ENCODE measurements around the gene NFYB.

The NFYB gene

DNA sequence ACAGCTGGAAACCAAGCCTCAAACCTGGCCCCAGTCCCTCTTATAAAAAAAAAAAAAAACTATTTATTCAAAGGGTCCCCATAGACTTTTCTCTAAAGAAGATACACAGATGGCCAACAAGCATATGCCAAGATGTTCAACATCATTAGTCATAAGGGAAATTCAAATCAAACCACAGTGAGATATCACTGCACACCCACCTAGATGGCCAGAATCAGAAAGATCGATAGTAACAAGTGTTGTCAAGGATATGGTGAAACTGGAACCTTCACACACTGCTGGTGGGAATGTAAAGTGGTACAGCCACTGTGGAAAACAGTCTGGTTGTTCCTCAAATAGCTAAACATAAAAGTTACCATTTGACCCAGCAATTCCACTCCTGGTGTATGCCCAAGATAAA is 5.9 kb upstream of the NFYB start:
- no peak for DNase-seq (ENCODE audit: low read depth)
- TF ChIP-seq, protein P1, sequence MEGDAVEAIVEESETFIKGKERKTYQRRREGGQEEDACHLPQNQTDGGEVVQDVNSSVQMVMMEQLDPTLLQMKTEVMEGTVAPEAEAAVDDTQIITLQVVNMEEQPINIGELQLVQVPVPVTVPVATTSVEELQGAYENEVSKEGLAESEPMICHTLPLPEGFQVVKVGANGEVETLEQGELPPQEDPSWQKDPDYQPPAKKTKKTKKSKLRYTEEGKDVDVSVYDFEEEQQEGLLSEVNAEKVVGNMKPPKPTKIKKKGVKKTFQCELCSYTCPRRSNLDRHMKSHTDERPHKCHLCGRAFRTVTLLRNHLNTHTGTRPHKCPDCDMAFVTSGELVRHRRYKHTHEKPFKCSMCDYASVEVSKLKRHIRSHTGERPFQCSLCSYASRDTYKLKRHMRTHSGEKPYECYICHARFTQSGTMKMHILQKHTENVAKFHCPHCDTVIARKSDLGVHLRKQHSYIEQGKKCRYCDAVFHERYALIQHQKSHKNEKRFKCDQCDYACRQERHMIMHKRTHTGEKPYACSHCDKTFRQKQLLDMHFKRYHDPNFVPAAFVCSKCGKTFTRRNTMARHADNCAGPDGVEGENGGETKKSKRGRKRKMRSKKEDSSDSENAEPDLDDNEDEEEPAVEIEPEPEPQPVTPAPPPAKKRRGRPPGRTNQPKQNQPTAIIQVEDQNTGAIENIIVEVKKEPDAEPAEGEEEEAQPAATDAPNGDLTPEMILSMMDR (IDR thresholded peaks at IDR 0.05; ENCODE audit: low read length, missing control alignments), result no peak
- H3K4me3 ChIP-seq (replicated peaks; ENCODE audit: low read depth, low read length), result no peak overlapping the region

- DNase-seq (ENCODE audit: low read depth), result no peak
- no peak overlapping the region for H3K4me3 ChIP-seq (replicated peaks; ENCODE audit: low read depth, low read length)
- TF ChIP-seq, protein P1 (IDR thresholded peaks at IDR 0.05; ENCODE audit: low read length, missing control alignments), result no peak
Measured at GRCh38 chr12:104143002-104143401, 5.0 kb upstream of the NFYB start.

DNA sequence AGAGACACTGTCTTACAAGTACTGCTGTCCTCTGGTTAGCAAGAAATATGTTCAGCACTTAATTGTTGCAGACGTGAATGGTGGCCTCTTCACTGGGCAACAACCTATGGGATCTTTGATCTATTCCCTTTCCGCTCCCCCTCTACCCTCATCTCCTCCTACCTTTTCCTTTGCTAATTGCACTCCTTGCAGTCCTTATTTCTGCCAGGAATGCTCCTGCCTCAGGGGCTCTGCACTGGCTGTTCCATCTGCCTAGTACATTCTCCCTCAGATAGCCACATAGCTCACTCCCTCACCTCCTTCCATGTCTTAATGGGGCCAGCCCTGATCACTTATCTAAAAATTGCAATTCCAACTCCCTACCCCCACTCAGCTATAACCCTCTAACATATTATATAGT is 4.5 kb upstream of the NFYB start:
- DNase-seq (ENCODE audit: low read depth), result no peak
- TF ChIP-seq, protein P1 (IDR thresholded peaks at IDR 0.05; ENCODE audit: low read length, missing control alignments), result no peak
- H3K4me3 ChIP-seq (replicated peaks; ENCODE audit: low read depth, low read length), result no peak overlapping the region

DNA sequence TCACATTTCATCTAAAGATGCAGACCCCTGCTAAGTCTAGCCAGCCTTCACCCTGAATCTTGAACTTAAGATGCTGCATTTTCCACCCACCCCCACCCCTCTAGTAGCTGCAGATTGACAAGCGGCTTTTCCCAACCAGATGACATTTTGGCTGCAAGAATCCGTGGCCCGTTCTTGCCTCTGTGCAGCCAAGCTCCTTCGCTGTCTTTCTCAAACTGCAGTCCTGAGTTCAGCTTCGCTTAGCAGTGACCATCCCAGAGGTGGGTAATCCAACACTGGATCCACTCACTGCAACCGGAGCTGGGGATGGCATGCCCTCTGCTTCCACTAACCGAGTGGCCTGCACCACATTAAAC is 765 bp upstream of the NFYB start:
- no peak for DNase-seq (ENCODE audit: low read depth)
- peak overlapping the region; percentile 41 for H3K4me3 ChIP-seq (replicated peaks; ENCODE audit: low read depth, low read length)
- TF ChIP-seq, protein P1 (IDR thresholded peaks at IDR 0.05; ENCODE audit: low read length, missing control alignments), result no peak

DNA sequence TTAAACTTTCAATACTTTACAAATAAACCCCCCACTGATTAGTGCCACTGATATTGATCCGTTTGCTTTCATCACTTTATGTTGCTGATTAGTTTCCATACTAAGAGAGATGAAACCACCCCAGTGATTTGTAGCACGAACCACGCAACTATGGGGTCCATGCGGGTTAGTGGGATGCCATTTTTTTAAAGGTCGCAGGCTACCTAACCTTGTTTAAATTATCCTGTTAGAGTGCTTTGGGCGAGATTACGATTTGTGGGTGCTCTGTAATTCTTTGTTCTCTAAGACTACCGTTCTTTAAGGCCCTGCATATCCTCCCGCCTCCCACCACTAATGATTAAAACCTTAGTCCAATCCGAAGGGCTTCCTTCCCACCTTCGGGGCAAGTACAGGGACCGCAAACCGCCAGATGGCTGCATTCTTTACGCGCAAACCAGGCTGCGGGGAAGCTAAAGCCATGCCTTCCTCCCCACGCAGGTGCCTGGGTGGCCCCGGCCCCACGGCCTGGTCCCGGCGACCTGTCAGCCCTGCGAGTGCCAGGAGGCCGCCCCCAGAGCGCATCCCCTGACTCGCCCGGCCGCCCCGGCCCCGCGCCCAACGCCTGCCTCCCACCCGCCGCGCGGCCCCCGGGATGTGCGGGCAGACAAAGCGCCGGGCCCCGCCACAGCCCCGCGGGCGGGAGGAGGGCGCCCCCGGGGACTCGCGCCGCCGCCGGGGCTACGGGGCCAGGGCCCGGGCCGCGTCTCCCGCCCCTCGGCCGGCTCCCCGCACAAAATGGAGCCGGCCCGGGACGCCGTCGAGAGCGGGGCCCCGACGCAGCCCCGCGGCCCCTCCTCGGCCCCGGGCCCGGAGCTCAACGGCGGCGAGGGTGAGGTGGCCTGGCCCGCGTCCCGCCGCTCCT is 759 bp downstream of the NFYB start:
- peak overlapping the region; percentile 85 for H3K4me3 ChIP-seq (replicated peaks; ENCODE audit: low read depth, low read length)
- DNase-seq (ENCODE audit: low read depth), result peak; percentile 42
- TF ChIP-seq, protein P1 (IDR thresholded peaks at IDR 0.05; ENCODE audit: low read length, missing control alignments), result no peak

GRCh38 chr12:104136577-104136976 is 1.4 kb downstream of the NFYB start:
- peak overlapping the region; percentile 85 for H3K4me3 ChIP-seq (replicated peaks; ENCODE audit: low read depth, low read length)
- no peak for DNase-seq (ENCODE audit: low read depth)
- TF ChIP-seq, protein P1 (IDR thresholded peaks at IDR 0.05; ENCODE audit: low read length, missing control alignments), result no peak

DNA sequence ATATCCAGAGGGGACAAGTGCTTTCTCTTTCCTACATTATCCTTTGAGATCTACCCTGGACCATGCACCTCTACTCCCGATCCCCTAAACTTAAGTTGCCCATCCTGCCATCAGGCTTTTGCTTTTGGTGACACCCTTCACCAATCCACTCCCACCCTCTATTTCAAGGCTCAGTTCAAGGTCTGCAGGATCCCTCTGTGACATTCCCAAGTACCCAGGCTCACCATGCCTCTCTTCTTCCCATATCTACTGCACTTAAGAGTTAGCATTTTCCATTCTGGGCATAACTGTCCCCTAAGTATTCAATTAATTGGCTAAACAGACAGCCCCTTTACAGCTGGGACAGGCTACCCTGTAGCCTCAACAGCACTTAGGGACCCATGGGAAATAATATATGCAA is 3.1 kb downstream of the NFYB start:
- no peak for DNase-seq (ENCODE audit: low read depth)
- peak overlapping the region; percentile 85 for H3K4me3 ChIP-seq (replicated peaks; ENCODE audit: low read depth, low read length)
- TF ChIP-seq, protein P1 (IDR thresholded peaks at IDR 0.05; ENCODE audit: low read length, missing control alignments), result no peak

All from fibroblast of pulmonary artery (primary cell).